ENCODE data around the gene KHDRBS1.

DNA sequence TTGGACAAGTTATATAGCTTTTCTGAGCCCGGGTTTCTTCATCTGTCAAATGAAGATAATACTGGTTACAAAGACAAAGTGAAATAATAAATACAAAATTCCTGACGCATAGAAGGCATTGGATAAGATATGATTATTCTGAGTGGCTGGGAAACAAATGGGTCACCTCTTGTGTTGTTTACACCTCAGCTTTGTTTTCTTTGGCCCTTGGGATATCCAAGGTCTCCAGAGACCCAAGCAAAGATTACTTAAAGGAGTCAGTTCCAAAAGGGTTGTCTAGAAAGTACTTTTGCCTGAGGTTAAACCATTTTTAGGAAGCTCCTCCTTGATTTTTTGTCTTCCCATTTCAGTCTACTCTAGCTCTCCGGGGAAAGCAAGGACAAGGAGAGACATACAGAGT, 9.7 kb downstream of the KHDRBS1 start:
- TF ChIP-seq POLR2AphosphoS5 (IDR thresholded peaks at IDR 0.05; ENCODE audit: low read depth, low read length) (no peak), POLR2A (IDR thresholded peaks at IDR 0.05; ENCODE audit: low read depth, low read length) (no peak)
